ENCODE data around the gene BRMS1L.
A peak's percentile ranks its signal among the peaks of the same experiment; 100 is the strongest.
"Not testable (repeated sequence)": the region's sequence is repeated elsewhere in the genome, so short reads cannot be mapped to it uniquely, and the experiment has no call there.

- peak; percentile 71 for TF ChIP-seq CTCF (IDR thresholded peaks at IDR 0.05)
- not testable (repeated sequence) for TF ChIP-seq ZFX (IDR thresholded peaks at IDR 0.05; ENCODE audit: borderline replicate concordance)
These were observed 17.2 kb upstream of the BRMS1L start, which contains the start of gene RALGAPA1 for GRCh38 chr14:35808638-35809563.
